ENCODE data around the gene MACROD2.

Gene MACROD2

DNA sequence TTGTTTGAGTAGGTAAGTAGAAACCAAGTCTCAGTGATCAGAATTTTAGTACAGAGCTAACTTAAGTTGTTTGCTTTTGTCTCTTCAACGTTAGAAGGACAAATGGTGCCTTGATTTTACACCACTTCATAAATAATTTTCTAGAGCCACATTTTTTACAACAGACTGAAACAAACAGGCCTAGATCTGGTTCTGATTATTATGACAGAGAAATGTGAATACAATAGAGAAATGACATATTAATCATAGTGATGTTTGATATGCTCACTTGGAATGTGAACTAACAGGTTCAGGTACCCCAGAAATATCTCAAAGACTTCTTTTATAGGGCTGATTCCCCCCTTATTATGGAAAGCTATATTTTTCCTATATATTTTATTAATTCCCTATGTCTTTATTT lies 1817.4 kb downstream of the MACROD2 start:
- no peak for DNase-seq (ENCODE audit: low spot score)

DNA sequence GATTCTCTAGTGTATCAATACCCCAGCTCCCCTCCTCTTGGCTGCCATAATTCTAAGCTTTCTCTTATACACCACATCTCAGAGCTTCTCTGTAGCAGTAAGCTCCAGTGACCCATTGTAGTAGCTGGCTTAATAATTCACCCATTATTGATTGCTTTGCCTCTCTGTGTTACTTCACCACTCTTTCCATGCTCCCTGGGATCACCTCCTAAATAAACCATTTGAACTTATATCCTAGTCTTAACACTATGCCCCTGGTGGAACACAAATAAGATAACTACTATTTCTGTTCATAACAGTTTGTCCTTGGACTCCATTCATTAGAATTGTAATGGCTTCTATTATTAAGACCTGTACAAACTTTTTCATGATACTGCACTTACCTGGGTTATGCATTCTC lies 1819.0 kb downstream of the MACROD2 start:
- DNase-seq (ENCODE audit: low spot score): no peak

DNA sequence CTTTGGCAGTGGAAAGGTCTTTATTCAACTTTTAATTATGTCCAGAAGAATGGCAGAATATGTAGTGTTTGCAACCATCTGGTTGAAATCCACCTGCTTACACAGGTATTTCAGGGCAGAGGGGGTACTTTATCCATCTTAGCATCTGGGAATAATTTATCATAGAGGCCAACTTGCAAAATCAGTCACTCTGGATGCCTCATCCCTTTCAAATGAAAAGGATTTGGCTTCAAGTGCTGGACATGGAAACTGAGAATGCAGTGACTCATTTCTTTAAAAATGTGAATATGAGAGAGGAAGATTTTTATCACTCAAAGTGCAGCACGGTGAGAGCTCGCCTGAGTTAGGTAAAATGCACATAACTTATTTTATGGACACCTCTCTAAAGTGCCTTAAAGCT lies 1819.6 kb downstream of the MACROD2 start:
- DNase-seq (ENCODE audit: low spot score): no peak

DNA sequence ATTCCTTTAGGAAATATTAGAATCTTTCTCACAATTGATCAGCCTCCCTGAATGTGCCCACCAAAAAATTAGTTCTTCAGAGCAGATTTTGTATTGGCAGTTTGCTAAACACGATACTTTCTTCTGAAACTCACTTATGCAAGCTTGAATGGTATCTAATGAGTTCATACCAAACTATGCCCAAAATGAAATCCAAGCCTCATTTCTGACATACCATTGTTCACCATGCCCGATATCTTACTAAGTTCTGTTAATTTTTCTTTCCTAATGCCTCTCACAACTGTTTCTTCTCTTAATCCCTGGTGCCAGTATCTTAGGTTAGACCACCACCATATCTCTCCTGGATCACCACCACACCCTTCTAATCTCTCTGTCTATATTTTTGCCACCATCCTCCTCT lies 1822.0 kb downstream of the MACROD2 start:
- DNase-seq (ENCODE audit: low spot score): no peak

DNA sequence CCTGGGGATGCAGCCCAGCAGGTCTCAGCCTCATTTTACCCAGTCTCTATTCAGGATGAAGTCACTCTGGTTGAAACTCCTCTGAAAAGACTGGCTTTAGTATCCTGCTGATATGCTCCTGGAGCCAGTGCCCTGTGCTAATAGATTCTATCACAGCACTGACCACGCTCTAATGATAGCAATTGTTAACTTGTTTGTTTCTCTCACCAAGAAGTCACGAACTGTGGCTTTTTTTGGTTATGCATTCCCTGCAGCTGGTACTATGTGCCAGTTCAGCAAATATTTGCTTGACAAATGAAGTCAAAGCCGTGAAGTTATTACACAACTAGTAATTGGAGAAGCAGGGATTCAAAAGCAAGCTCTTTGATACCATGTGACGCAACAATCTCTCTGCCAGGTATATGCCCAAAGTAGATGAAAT lies 1823.3 kb downstream of the MACROD2 start:
- DNase-seq (ENCODE audit: low spot score): no peak

DNA sequence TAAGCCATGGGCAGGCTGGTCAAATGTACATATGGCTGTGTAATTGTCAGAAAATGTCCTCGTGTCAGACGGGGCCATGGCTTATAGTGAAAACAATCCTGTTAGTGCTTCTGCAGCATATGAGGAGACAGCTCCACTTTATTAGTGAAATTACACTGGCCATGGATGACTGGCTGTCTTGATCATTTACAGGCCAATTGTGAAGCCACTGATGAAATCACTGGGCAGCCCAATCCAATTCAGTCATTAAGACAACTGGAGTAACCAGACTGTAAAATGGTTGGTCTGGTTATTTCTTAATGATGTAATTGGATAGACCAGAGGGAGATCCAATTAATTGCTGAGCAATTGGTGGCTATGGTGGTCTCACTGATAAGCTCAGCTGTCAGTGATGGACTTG lies 1828.4 kb downstream of the MACROD2 start:
- DNase-seq (ENCODE audit: low spot score): no peak

DNA sequence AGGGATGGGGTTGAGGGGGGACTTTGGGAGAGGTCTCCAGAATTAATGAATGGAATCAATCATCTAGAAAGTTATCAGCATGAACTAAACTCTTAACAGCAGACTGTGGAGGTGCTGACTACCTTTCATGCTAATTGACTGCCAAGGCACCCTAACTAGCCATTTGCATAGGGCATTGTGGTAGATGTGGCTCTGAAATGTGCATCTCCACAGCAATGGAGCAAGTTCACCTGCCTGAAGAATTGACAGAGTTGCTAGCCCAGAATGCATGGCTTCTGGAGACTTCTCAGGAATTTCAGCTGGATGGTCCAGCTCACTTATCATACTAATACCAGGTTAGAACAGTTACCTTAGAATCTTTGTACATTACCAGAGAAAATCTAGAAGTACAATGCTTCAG lies 1832.3 kb downstream of the MACROD2 start:
- no peak for DNase-seq (ENCODE audit: low spot score)

DNA sequence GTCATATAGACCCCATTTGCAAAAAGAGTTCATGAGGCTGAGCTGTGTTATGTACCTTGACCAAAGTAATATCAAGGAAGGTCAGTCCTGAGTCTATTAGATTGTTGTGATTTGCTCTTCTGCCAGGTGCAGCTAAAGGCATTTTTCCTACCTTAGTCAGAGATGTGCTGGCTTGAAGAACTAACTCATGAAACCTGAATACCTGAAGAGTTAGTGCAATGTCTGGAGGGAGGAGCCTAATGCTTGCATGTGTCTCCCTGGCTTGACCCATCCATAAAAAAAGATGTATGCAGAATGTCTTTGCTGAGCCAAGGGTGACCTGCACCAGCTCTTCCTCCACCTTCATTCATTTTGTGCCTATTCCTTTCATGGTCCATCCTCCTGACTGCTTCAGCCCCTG lies 1835.9 kb downstream of the MACROD2 start:
- no peak for DNase-seq (ENCODE audit: low spot score)

DNA sequence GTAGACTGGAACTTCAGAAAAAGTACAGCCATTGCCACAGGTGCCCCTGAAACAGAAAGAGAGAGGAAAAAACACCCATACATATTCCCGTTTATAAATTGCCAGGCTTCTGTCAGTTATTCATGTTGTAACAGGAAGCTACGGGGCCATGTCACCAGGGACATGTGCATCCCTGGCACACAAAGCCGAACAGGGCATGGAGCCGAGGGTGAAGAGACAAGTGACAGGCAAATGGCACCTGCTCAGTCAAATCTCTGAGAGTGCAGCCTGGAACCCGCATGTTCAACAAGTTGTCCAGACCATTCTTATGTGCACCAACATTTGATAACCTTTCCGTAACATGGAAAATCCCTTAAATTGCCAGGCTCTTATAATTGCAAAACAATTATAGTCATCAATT lies 1837.2 kb downstream of the MACROD2 start:
- no peak for DNase-seq (ENCODE audit: low spot score)

DNA sequence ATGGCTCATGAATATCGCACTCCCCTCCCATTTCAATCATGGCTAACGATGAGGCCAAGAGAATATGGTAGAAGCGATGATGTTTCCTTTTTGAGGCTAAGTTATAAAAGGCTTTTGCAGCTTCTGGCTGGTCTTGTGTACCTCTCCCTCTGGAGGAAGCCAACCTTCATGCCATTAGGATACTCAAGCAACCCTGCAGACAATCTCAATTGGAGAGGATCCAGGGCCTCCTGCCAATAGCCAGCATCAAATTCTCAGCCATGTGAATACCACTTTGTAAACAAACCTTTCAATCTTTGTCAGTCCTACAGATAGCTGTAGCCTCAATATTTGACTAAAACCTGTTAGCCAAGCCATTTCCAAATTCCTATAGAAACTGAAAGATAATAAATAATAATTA lies 1839.5 kb downstream of the MACROD2 start:
- no peak for DNase-seq (ENCODE audit: low spot score)

DNA sequence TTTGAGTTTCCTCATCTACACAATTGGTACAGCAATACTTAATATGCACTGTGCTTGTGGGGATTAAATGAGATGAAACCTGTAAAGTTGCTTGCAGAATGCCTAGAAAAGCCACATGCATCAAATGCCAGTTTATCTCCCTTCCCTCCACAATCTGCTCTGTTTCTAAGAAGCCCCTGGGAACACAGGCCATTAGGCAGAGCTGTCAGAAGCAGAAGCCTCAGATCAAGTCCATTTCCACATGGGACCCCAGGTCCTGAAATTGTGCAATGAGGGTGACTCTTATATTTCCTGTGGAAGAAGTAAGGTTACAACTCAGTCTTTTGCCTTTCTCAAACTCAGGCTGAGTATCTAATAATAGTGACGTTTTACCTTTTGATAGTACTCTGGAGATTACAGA lies 1840.5 kb downstream of the MACROD2 start:
- DNase-seq (ENCODE audit: low spot score): no peak

DNA sequence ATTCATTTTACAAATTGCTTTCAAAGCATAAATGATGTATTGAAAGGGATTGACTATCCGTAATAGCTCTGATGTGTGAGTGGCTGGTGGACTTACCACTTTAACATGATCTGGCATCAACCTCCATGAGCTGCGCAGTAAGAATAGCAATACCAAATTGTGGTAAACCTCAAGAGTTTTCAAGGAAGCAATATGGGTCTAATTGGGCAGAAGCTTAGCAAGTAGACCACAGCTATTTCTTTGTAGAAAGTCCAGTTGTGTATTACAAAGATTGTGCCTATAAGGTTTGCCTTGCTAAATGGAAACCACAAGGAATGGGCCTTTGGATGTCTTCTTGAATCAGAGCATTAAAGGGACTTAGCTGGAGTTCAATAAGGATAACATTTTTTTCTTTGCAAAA lies 1841.3 kb downstream of the MACROD2 start:
- no peak for DNase-seq (ENCODE audit: low spot score)

DNA sequence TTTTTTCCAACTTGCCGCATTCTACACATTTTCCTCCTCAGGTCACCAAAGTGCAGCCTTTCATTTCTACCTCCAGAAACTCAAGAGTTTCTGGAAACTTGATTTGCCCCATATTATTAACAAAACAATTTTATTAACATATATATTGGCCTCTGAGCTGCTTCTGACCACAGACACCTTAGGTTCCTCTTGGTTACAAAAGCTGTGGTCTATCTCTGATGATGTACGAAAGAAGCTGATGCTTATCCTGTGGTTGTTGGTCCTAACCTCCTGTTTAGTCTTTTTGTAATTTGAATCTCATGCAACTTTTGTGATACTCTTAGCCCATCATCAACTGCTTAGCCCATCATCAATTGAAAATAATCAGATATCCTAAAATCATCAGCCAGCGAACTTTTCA lies 1842.2 kb downstream of the MACROD2 start:
- no peak for DNase-seq (ENCODE audit: low spot score)

DNA sequence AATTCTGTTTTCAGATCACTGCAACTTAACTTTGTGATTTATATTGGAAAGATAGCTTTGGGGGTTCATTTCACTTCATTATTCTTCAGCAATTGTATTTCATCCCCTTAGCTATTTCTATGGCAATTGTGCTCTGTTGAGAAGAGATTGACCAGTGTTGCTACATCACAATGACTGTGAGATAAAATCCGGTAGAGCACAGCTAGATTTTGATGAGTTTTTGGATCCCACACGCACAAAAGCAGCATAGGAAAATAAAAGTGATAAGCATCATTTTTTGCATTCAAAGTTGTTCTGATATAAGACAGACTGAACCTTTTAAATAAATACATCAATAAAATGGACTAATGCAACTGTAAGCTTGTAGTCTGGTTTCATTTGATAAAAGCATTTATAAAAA lies 1843.2 kb downstream of the MACROD2 start:
- DNase-seq (ENCODE audit: low spot score): no peak

DNA sequence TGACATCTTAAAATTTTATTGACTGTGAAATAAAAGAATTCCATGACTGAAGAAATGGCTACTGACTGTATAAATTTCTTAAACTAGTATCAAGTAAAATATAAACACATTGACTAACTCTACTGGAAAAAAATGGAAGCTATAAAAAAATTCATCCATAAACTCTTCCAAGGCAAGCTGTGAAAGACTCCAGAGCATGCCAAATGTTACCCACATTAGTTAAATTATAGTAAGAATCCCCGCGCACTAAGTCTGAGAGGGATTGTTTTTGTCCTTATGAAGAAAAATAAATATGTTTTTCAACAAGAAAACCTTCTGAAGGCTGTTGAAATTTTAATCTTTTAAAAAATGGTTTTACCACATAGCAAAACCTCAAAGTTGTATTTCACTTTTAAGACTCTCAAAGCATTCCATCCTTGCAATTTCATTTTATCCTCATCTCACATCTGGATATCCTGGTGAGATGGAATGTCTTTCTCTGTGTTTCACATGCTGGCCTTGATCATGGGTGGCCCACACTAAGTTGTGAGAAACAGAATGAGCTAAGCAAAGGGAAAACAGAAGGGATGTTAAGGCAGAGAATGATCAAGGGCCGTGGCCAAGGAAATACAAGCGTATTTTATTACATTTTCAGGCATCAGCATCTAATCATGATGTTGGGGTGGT lies 1845.5 kb downstream of the MACROD2 start:
- DNase-seq (ENCODE audit: low spot score): no peak

DNA sequence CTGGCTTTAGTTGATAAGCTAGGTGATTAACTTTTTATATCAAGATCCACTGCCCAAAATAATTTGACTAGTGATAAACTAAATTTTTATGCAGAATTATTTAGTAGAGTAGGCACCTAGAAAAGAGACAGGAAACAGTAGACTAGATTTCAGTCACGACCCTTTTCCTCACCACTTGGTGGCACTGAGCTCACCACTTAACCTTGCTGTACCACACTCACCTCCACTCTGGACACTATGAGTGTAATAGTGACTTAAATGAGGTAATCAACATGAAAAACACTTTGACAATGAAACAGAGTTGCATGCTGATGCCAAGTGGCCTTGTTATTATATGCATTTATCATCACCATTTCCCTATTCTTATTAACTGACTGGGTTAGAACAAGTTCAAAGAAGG lies 1847.6 kb downstream of the MACROD2 start:
- no peak for DNase-seq (ENCODE audit: low spot score)

DNA sequence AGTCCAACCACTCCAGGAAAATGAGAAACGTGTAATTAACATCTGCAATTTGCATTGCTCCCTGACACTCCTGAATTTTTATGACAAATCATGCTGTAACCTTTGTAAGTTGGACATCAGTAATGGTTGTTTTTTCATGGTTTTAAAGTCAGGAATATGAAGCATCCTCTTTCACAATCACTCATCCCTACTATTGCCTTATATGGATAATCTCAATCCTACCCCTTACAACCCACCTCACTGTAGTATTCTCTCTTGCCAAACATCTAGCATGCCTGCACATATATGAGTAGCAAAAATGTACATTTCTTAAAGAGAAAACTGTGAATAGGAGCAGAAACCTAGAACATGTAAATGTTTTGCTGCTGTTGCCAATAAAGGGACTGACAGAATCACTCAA lies 1848.5 kb downstream of the MACROD2 start:
- no peak for DNase-seq (ENCODE audit: low spot score)

DNA sequence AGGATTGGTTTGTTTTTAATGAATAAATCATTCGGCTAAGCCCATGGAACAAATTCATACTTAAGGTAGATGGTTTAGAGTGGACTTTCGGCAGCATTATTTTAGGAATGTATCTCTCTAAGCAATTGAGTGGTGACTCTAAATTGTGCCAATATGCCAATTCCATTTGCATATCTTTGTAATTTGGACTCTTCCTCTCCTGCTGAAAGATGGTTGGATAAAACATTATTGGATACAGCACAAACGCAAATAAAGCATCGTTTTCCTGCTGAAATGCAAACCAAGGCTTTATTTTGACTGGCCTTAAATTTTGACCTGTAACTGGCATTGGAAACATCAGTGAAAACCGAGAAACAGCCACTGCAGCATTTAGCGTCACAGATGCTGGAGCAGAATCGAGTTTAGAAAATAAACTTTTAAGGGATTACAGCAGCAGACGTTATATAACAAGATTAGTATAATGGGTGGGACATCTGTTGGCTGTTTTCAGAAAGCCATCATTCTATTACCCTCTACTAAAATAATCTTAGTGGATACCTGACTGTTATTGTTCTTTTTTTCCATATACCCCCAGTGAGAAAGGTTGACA lies 1852.0 kb downstream of the MACROD2 start:
- no peak for DNase-seq (ENCODE audit: low spot score)

DNA sequence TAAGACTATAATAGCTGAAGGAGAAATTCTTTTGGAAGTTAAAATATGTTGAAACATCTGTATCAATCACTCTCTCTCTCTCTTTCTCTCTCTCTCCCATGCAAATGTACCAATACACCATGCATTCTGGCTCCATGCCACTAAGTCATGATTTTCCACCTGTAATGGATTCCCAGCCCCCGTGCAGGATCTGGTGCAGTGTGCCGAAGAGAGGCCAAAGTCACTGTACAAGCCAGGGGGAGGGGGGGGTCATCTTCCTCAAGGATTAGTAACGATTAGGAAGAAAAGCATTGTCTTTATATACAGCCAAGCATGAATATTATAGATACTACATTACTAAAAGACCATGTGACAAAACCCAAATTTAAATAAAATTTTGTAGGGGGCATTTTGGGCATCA lies 1852.8 kb downstream of the MACROD2 start:
- no peak for DNase-seq (ENCODE audit: low spot score)

DNA sequence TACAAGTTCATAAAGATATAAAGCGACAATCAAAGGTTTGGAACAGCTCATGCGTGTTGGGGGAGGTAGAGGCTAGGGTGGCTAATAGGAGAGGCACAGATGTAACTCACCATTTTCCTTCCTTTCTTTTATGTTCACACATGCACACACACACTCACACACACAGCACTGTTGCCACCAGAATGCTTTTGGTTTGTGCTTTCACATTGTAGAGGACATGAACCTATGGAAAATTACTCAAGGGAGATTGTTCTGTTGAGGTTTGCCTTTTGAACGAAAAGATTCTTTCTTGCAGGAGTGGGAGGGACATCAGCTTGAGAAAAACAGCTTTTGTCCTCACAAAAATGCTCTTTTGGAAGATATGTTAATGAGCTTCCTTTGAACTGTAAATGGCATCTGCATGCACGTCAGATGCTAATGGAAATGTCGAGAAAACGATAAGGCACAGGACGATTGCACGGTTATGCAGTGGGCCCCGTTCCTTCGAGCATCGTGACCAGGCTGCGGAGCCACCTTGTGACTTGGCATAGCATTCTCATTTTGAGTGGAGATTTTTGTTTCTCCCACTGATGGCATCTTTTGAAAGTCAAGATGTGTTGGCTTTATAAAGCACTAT lies 1853.8 kb downstream of the MACROD2 start:
- DNase-seq (ENCODE audit: low spot score): no peak

DNA sequence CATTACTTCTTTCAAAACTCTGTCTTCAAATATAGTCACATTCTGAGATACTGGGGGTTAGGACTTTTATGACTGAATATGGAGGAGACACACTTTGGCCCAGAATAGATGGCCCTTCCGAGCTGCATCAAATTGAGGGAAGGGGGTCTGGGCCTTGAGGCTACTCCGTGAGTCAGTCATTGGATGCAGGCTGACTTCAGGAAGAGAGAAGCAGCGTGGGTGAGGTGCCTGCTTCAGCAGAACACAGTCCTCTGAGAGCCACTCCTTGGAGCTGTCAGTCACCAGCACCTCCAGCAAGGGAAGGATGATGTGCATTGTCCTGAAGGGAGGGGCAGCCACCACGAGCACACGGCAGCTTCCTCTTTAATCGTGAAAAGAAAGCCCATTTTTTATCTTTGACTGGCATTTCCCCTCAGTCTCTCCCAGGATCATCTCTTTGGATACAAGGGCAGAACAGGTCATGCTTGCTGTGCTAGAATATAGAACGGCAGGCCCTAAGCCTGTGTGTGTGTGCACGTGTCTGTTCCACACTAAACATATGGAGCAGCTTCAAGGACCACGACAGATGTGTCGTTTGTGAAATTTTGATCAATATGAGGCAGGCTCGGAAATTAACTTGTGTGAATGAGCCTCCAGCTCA lies 1856.4 kb downstream of the MACROD2 start:
- no peak for DNase-seq (ENCODE audit: low spot score)

DNA sequence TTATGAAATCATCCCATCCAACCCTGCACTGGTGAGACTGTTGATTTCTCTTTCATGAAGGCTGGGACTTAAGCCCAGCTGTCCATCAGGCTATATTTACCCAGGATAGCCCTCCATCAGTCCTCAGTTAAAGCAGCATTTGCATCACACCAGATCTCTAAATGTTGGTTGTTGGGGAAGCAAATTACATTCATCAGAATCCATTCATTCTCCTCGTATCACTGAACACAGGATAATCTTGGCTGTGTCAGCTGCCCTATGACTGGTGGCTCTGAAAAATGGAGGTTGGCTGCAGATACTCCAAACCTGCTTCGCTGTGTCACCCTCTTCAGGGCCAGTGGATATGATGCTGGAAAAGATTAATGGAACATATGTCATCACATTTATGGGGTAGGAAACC lies 1859.6 kb downstream of the MACROD2 start:
- no peak for DNase-seq (ENCODE audit: low spot score)

DNA sequence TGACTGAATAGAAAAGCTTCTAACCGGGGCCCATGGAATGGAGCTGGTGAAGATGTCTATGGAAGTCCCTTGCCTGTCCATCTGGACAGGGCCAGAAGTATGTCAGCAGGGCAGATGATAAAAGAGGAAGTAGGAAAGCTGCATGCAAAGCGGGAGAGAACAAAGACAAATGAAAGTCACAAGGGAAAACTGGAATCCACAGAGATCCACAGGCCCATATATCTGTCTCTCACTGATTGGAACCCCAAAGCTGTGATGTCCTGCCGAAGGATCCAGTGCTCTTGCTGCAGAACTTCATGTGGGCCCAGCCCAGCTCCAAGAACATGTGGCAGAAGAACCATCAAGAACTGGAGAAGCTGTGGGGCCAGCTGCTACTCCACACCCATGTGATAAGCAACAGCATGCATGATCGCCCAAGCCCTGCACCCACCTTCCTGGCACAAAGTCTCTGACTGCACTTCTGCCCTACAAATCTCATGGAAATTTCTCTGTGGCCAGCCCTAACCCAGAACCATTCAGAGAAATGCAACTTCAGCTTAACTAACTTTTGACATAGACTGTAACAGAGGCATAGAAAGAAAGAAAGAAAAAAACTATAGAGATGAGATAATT lies 1862.0 kb downstream of the MACROD2 start:
- DNase-seq (ENCODE audit: low spot score): no peak
